22Rv1 (cell line): Measurements from ENCODE around the gene RGS7.
"Not testable (repeated sequence)": the region's sequence is repeated elsewhere in the genome, so short reads cannot be mapped to it uniquely, and the experiment has no call there.

Source experiments
- H3K27ac ChIP-seq: fragments of 450-650 bp; 2 replicates; pipeline ENCODE4 v1.5.1; 2017
- ZFX ChIP-seq: fragments of 450-650 bp; IDR thresholded peaks from 2 replicates; pipeline ENCODE4 v1.6.1; 2017; ENCODE audit warnings: antibody characterized with exemption, borderline replicate concordance
- TF ChIP-seq, protein P1 (sequence below): fragments of 450-650 bp; IDR thresholded peaks from 2 replicates; pipeline ENCODE4 v1.5.1; 2017; ENCODE audit warnings: mild to moderate bottlenecking

The RGS7 gene

DNA sequence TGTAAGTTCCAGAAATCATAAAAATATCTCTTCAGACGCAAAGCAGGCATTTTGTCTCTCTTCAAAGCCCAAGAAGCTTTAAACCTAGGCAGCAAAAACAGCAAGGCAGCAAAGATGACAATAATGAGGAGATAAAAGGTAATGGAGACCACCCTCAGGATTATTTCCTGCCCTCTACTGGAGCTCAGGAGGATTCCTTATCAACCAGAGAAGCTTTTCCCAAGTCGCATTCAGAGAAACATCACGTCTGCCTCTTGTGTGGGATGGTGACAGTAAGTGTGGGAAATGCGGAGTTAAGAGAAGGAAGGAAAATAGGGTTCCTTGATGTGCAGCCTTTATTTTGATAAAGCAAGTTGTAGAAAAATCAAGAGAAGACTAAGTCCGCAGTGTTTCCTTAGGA is 365.8 kb downstream of the RGS7 start:
- no peak overlapping the region for H3K27ac ChIP-seq

DNA sequence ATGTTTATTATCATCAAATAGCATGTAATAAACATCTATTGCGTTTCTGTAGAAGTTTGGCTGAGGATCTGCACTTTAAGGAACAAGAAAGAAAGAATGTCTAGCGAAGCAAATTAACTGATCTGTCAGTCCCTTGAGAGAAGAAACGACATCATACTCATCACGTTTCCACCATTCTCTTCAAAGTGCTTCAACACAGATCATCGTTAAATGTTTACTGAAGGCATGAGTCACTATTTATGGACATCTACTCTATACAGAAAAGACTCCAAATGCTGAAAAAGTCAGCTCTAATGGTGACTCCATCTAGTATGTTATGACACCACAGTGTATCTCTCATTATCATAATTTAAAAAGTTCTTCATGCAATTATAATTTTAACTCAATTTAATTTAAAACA is 369.1 kb downstream of the RGS7 start:
- no peak overlapping the region for H3K27ac ChIP-seq
- TF ChIP-seq, protein P1, sequence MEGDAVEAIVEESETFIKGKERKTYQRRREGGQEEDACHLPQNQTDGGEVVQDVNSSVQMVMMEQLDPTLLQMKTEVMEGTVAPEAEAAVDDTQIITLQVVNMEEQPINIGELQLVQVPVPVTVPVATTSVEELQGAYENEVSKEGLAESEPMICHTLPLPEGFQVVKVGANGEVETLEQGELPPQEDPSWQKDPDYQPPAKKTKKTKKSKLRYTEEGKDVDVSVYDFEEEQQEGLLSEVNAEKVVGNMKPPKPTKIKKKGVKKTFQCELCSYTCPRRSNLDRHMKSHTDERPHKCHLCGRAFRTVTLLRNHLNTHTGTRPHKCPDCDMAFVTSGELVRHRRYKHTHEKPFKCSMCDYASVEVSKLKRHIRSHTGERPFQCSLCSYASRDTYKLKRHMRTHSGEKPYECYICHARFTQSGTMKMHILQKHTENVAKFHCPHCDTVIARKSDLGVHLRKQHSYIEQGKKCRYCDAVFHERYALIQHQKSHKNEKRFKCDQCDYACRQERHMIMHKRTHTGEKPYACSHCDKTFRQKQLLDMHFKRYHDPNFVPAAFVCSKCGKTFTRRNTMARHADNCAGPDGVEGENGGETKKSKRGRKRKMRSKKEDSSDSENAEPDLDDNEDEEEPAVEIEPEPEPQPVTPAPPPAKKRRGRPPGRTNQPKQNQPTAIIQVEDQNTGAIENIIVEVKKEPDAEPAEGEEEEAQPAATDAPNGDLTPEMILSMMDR, result no peak
- TF ChIP-seq ZFX, result no peak

More for the DNA sequence above, 365.8 kb downstream of the RGS7 start:
- TF ChIP-seq, protein P1, result no peak
- no peak for TF ChIP-seq ZFX

DNA sequence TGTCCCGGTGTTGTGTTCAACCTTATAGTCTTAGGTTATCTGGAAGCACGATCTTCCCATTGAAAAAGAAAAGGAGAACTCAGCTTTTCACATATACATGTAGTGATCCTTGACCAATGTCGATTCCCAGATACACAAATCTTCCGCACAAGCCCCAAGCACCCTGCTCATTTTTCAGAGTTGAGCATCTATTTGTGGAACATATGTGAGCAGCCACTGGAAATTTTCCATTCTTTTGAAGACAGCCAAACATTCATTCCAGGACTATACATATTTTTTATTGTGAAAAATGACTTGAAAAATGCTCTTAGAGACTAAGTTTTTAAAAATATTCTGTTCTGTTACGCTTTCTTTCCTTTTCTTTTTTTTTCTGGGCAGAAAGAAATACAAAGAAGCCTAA is 371.9 kb downstream of the RGS7 start:
- no peak overlapping the region for H3K27ac ChIP-seq
- TF ChIP-seq ZFX, result no peak
- TF ChIP-seq, protein P1, result no peak

DNA sequence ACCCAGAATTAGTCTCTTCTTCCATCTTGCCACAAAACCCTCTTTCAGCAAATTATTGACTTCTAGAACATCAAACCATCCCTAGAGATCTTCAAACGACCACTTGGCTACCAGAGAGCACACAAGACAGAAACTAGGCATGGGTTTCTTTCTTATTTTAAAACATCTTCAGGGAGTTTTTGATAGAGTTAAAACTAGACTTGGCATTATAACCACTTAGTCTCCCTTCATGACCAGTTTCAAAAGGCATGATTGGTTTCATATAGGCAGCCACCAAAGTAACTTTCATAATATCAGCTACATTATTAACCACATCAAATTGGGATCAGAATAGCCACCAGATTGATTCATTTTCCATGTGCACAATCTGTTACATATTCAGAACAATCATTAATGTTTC is 376.7 kb downstream of the RGS7 start:
- TF ChIP-seq, protein P1, result no peak
- TF ChIP-seq ZFX, result no peak
- H3K27ac ChIP-seq, result no peak overlapping the region

DNA sequence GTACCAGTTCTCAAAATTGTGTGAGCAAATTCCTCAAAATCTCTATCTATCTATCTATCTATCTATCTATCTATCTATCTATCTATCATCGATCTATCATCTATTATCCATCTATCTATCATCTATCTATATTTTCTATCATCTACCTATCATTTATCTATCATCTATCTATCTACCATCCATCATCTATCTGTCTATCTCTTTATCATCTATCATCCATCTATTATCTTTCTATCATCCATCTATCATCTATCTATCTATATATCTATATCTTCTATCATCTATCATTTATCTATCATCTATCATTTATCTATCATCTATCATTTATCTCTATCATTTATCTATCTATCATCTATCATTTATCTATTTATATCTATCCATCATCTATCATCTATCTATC is 380.3 kb downstream of the RGS7 start:
- TF ChIP-seq ZFX, result no peak
- no peak overlapping the region for H3K27ac ChIP-seq

DNA sequence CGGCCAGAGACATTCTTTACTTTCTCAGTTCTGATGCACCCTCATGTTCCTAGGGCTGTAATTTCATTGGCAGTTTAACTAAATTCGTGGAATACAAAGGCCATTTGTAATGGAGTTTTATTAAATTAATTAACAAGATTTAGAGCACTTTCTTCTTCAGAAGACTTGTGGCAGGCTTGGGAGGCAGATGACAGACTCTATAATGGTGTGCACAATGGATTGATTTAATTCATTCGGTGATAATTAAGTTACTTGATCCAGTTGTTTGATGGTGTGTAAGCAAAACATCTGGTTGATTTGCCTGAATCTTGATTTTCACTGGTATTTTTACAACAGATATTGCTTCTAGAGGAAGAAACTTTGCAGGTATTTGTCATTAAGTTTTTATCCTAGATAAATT is 383.1 kb downstream of the RGS7 start:
- TF ChIP-seq, protein P1, result no peak
- TF ChIP-seq ZFX, result no peak
- no peak overlapping the region for H3K27ac ChIP-seq

DNA sequence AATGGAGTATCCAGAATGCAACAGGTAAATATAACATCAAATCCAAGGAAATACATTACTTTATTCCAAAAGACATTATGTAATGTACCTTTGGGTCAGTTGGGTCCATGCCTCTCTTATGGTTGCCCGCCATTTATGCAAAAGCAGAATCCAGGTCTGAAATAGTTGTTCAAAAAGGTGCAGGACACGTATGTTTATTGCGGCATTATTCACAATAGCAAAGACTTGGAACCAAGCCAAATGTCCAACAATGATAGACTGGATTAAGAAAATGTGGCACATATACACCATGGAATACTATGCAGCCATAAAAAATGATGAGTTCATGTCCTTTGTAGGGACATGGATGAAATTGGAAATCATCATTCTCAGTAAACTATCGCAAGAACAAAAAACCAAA is 384.9 kb downstream of the RGS7 start:
- not testable (repeated sequence) for H3K27ac ChIP-seq

DNA sequence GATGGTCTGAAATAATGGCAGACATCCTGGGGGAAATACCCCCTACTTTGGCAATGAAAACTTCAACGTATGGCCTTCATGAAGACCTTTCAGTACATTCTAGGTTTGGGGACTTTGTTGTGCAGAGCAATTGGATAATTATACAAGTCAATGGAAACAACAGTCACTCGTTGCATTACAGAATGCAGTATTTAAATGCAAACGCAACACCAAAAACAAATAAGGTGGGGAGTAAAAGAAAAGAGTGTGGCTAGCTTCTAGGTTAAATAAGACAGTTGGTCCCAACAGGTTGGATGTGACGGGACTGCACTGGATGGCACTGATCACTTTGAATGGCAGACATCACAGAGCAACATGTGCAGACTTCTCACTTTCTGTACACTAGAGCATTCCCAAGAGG is 386.8 kb downstream of the RGS7 start:
- no peak overlapping the region for H3K27ac ChIP-seq
- TF ChIP-seq, protein P1, result no peak
- no peak for TF ChIP-seq ZFX

DNA sequence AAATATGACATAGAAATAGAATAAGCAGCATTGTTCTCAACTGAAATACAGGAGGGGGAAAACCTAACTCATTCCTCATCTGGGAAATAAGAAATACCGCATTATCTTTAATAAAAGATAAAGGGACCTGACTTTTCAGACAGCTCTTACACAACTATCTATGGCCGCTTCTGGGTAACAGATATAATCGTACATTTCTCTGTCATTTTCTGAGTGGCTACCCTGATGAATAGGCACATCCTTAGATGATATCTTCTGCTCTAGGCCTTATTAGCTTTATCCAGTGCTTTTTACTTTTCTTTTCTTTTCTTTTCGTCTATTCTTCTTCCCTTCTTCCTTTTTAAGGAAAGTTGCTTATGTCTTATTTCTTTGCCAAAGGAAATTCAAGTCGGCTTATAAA is 388.1 kb downstream of the RGS7 start:
- no peak overlapping the region for H3K27ac ChIP-seq
- TF ChIP-seq, protein P1, result no peak
- TF ChIP-seq ZFX, result no peak
